ENCODE measurements around the gene FOXK1. TPM values are rescaled to one million over a fixed set of nuclear protein-coding genes. Genes with fewer than 3 reads are reported as not detected.
A peak's percentile ranks its signal among the peaks of the same experiment; 100 is the strongest.

FOXK1 gene
- total RNA-seq, 4 donors from 2014 or later: 28.0 to 59.9 (median 34.2) TPM

DNA sequence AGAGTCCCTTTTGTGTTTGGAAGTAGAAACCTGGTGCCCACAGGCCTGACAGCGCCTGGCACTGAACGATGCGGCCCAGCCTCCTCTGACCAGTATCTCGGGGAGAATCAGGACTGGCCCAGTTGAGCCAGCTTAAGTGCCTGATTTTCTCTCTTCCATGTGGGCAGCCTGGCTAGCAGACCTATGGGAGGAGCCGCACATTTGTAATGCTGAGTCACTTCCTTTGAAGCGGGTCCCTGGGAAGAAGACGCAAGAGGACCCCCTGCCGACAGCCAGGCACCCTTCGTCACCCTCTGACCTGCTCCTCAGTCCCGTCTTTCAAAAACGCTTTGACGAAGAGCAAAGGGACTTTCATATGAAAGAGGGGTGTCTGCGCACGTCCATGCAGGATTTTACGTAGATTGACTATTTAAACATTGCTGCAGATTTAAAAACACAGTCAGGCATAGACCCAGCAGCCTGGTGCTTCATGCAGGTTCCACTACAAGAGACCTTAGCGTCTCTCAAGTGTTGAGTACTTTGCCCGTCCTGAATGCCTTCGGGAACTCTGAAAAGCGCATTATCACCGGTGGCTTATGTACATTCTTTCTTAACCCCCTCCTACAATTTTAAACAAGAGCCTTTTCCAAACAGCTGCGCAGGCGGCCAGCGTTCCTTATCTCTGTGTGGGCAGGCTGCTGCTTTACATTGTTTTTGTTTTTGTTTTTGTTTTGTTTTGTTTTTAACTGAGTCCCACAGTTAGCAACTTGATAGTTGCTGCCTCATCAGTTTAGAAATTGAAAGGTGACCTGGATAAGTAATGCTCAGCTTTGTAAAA, 56.8 kb downstream of the FOXK1 start:
- Histone ChIP-seq H3K27me3 (no peaks in the 10 kb centered on the region), H3K27ac (peak overlapping the region; percentile 65 to 77 (median 69)), H3K9me3 (no peaks in the 10 kb centered on the region), H3K4me1 (peaks cover 10 to 44% (median 25%) of the 10 kb centered on the region in 4 donors), H3K4me3 (peak overlapping the region in 2 of 4 donors; percentile 5 to 15), H3K36me3 (peaks cover 0 to 3% (median 0%) of the 10 kb centered on the region in 4 donors)
- in situ Hi-C loops (cut with MboI; ENCODE audit: low pct_ligation_motif_present in 1 of 4, low pct_unique_long_range_greater_than_20kb in 1 of 4, low sequenced_read_pairs in 3 of 4) (no loop called here), intact Hi-C loops (cut with DNase I; ENCODE audit: low total_unique reads) (no loop called here)
- TF ChIP-seq CTCF (IDR thresholded peaks at IDR 0.05) (no peak), POLR2AphosphoS5 (IDR thresholded peaks at IDR 0.05) (peak in 1 of 3 donors; percentile 5)
- 62 to 81% methylated on average over 9 to 23 of the region's 23 CpGs for WGBS, 2 donors (ENCODE audit: low coverage in 1 of 2)
- no peak for DNase-seq

GRCh38 chr7:4739528-4739992, 57.5 kb downstream of the FOXK1 start:
- Histone ChIP-seq H3K9me3 (no peaks in the 10 kb centered on the region), H3K36me3 (peaks cover 0 to 3% (median 0%) of the 10 kb centered on the region in 4 donors), H3K4me1 (peaks cover 15 to 51% (median 32%) of the 10 kb centered on the region in 4 donors), H3K27me3 (no peaks in the 10 kb centered on the region), H3K4me3 (peak overlapping the region in 1 of 4 donors; percentile 5), H3K27ac (peak overlapping the region; percentile 65 to 77 (median 69))
- DNase-seq: no peak
- in situ Hi-C loops (cut with MboI; ENCODE audit: low pct_ligation_motif_present in 1 of 4, low pct_unique_long_range_greater_than_20kb in 1 of 4, low sequenced_read_pairs in 3 of 4) (no loop called here), intact Hi-C loops (cut with DNase I; ENCODE audit: low total_unique reads) (no loop called here)
- no peak for TF ChIP-seq POLR2A (IDR thresholded peaks at IDR 0.05)
- TF ChIP-seq CTCF (IDR thresholded peaks at IDR 0.05): peak; percentile 22 to 43 (median 39)
- 62% methylated on average over 16 of the region's 16 CpGs; no CpG with 5 or more reads in 1 of the 2 donors for WGBS, 2 donors (ENCODE audit: low coverage in 1 of 2)

DNA sequence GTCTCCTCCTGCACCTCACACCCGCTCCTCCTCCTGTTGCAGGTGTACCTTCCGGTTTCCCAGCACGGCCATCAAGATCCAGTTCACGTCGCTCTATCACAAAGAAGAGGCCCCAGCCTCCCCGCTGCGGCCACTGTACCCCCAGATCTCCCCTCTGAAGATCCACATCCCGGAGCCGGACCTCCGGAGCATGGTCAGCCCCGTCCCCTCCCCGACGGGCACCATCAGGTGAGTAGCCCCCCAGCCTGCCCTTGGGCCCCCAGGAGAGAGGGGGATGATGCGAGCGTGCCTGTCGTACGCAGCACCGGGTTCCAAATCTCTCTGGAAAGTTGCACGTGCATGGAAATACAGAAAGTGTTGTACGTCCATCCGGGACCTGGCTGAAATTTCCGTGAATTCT, 58.7 kb downstream of the FOXK1 start:
- in situ Hi-C loops (cut with MboI; ENCODE audit: low pct_ligation_motif_present in 1 of 4, low pct_unique_long_range_greater_than_20kb in 1 of 4, low sequenced_read_pairs in 3 of 4) (loop anchor here in 1 of 4 donors (10.0 kb wide), 1 partner anchor 56 kb away; the partner anchor contains the start of gene FOXK1), intact Hi-C loops (cut with DNase I; ENCODE audit: low total_unique reads) (no loop called here)
- H3K27ac ChIP-seq: no peak overlapping the region
- TF ChIP-seq POLR2AphosphoS5 (IDR thresholded peaks at IDR 0.05) (no peak), EP300 (IDR thresholded peaks at IDR 0.05; ENCODE audit: low read depth) (no peak), CTCF (IDR thresholded peaks at IDR 0.05) (no peak), POLR2A (IDR thresholded peaks at IDR 0.05) (no peak)
- no peak overlapping the region for H3K4me3 ChIP-seq
- no peak for DNase-seq
- H3K36me3 ChIP-seq: peaks cover 0 to 3% (median 0%) of the 10 kb centered on the region in 4 donors
- no peaks in the 10 kb centered on the region for H3K9me3 ChIP-seq
- no peaks in the 10 kb centered on the region for H3K27me3 ChIP-seq
- peaks cover 17 to 63% (median 42%) of the 10 kb centered on the region in 4 donors for H3K4me1 ChIP-seq
- 96 to 97% methylated on average over 9 to 21 of the region's 22 CpGs for WGBS, 2 donors (ENCODE audit: low coverage in 1 of 2)

GRCh38 chr7:4742051-4742573, 60.0 kb downstream of the FOXK1 start:
- 68 to 88% methylated on average over 5 to 23 of the region's 23 CpGs for WGBS, 2 donors (ENCODE audit: low coverage in 1 of 2)
- peak; percentile 64 for DNase-seq
- H3K4me1 ChIP-seq: peaks cover 25 to 76% (median 55%) of the 10 kb centered on the region in 4 donors
- no peak overlapping the region for H3K4me3 ChIP-seq
- peak overlapping the region in 3 of 4 donors; percentile 97 to 99 (median 98) for H3K27ac ChIP-seq
- intact Hi-C loops (cut with DNase I; ENCODE audit: low total_unique reads): no loop called here
- TF ChIP-seq EP300 (IDR thresholded peaks at IDR 0.05; ENCODE audit: low read depth) (no peak), POLR2AphosphoS5 (IDR thresholded peaks at IDR 0.05) (peak in 2 of 3 donors; percentile 2 to 36), POLR2A (IDR thresholded peaks at IDR 0.05) (peak; percentile 9)
- no peaks in the 10 kb centered on the region for H3K27me3 ChIP-seq
- peaks cover 0 to 3% (median 0%) of the 10 kb centered on the region in 4 donors for H3K36me3 ChIP-seq
- in situ Hi-C loops (cut with MboI; ENCODE audit: low pct_ligation_motif_present in 1 of 4, low pct_unique_long_range_greater_than_20kb in 1 of 4, low sequenced_read_pairs in 3 of 4): loop anchor here in 1 of 4 donors (10.0 kb wide), 1 partner anchor 57 kb away; the partner anchor contains the start of gene FOXK1
- H3K9me3 ChIP-seq: no peaks in the 10 kb centered on the region

All from transverse colon (tissue), 4 donors.